BLaER1 (cell line): ENCODE measurements around the gene ZNF420.
A peak's percentile ranks its signal among the peaks of the same experiment; 100 is the strongest.

Experiments used
- H3K27ac ChIP-seq: shearing (Covaris generic); formaldehyde crosslinking; 2 replicates; pipeline ENCODE4 v1.8.1; 2022
- H3K27me3 ChIP-seq: shearing (Covaris generic); formaldehyde crosslinking; 2 replicates; pipeline ENCODE4 v1.8.1; 2022
- H3K36me3 ChIP-seq: shearing (Covaris generic); formaldehyde crosslinking; 2 replicates; pipeline ENCODE4 v1.8.1; 2022
- H3K4me1 ChIP-seq: shearing (Covaris generic); formaldehyde crosslinking; 2 replicates; pipeline ENCODE4 v1.8.1; 2022
- H3K4me2 ChIP-seq: shearing (Covaris generic); formaldehyde crosslinking; 2 replicates; pipeline ENCODE4 v1.8.1; 2022
- H3K4me3 ChIP-seq: shearing (Covaris generic); formaldehyde crosslinking; 2 replicates; pipeline ENCODE4 v1.8.1; 2022
- H3K9ac ChIP-seq: shearing (Covaris generic); formaldehyde crosslinking; 2 replicates; pipeline ENCODE4 v1.8.1; 2022
- H3K9me3 ChIP-seq: shearing (Covaris generic); formaldehyde crosslinking; 2 replicates; pipeline ENCODE4 v1.8.1; 2022
- H4K20me1 ChIP-seq: shearing (Covaris generic); formaldehyde crosslinking; 2 replicates; pipeline ENCODE4 v1.8.1; 2022
- Cebpa-rat ChIP-seq: shearing (Covaris generic); IDR thresholded peaks from 2 replicates; pipeline ENCODE4 v1.8.1; 2022

Gene ZNF420

GRCh38 chr19:37128821-37129177, 50.6 kb downstream of the ZNF420 start:
- H3K4me3 ChIP-seq, result peak overlapping the region; percentile 41; the same call in 1 of the 2 replicates
- H3K27ac ChIP-seq, result no peak overlapping the region
- no peaks in the 10 kb centered on the region for H3K27me3 ChIP-seq
- no peak overlapping the region for H3K4me2 ChIP-seq
- TF ChIP-seq Cebpa-rat, result no peak
- H3K36me3 ChIP-seq, result peaks cover 93% of the 10 kb centered on the region
- no peak overlapping the region for H3K9ac ChIP-seq
- peaks cover 100% of the 10 kb centered on the region for H3K9me3 ChIP-seq
- no peaks in the 10 kb centered on the region for H3K4me1 ChIP-seq
- H4K20me1 ChIP-seq, result no peaks in the 10 kb centered on the region

GRCh38 chr19:37136111-37136510, 57.9 kb downstream of the ZNF420 start:
- Histone ChIP-seq H3K9me3 (peaks cover 100% of the 10 kb centered on the region), H3K4me2 (no peak overlapping the region), H3K36me3 (peaks cover 33% of the 10 kb centered on the region), H4K20me1 (no peaks in the 10 kb centered on the region), H3K27me3 (no peaks in the 10 kb centered on the region), H3K4me1 (no peaks in the 10 kb centered on the region), H3K9ac (no peak overlapping the region), H3K27ac (no peak overlapping the region), H3K4me3 (no peak overlapping the region)
- no peak for TF ChIP-seq Cebpa-rat

DNA sequence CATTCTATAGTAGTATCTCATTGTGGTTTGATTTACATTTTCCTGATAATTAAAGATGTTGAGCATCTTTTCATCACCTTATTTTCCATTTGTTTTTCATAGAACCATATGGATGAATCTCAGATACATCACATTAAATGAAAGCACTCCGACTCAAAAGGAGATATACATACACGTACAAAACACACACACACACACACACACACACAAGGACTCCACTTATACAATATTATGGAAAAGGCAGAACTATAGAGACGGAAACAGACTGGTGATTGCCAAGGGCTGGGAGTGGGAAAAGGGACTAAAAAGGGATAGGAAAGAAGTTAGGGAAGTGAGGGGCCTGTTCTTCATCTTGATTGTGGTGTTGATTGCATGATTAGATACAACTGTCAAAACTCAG, 70.0 kb downstream of the ZNF420 start:
- no peak overlapping the region for H3K4me3 ChIP-seq
- no peak for TF ChIP-seq Cebpa-rat
- H3K9me3 ChIP-seq, result peaks cover 97% of the 10 kb centered on the region
- H3K27me3 ChIP-seq, result no peaks in the 10 kb centered on the region
- H3K9ac ChIP-seq, result no peak overlapping the region
- peaks cover 81% of the 10 kb centered on the region for H3K36me3 ChIP-seq
- H3K4me1 ChIP-seq, result no peaks in the 10 kb centered on the region
- H3K4me2 ChIP-seq, result no peak overlapping the region
- H4K20me1 ChIP-seq, result no peaks in the 10 kb centered on the region
- no peak overlapping the region for H3K27ac ChIP-seq

- H3K4me2 ChIP-seq, result no peak overlapping the region
These were observed 81.9 kb downstream of the ZNF420 start for GRCh38 chr19:37160153-37160552.

DNA sequence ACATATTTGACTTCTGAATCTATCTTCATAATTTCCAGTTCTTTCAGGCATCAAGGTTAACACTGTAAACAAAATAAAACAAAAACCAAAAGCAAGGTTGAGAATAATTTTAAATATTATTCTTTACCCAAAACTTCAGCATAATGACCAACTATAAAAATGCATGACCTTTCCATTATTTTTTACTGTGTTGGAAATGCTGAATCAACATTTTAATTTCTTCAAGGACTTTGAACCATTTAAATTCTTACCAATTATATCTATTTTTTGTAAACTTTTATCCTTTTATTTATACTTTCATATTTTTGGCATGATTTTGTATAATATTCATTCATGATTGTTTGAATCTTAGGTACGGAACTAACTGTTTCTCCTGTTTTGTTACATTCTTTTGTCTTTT, 87.4 kb downstream of the ZNF420 start:
- no peak overlapping the region for H3K4me3 ChIP-seq
- H3K9me3 ChIP-seq, result peaks cover 94% of the 10 kb centered on the region
- peaks cover 96% of the 10 kb centered on the region for H3K36me3 ChIP-seq
- no peaks in the 10 kb centered on the region for H3K27me3 ChIP-seq
- no peaks in the 10 kb centered on the region; the same call in 1 of the 2 replicates for H3K4me1 ChIP-seq
- H3K4me2 ChIP-seq, result no peak overlapping the region
- H3K27ac ChIP-seq, result no peak overlapping the region
- H3K9ac ChIP-seq, result no peak overlapping the region
- TF ChIP-seq Cebpa-rat, result no peak
- no peaks in the 10 kb centered on the region for H4K20me1 ChIP-seq

More at GRCh38 chr19:37160153-37160552, 81.9 kb downstream of the ZNF420 start:
- no peak overlapping the region for H3K27ac ChIP-seq
- H3K36me3 ChIP-seq, result peaks cover 93% of the 10 kb centered on the region
- no peaks in the 10 kb centered on the region for H4K20me1 ChIP-seq
- H3K4me1 ChIP-seq, result no peaks in the 10 kb centered on the region
- H3K27me3 ChIP-seq, result no peaks in the 10 kb centered on the region
- H3K4me3 ChIP-seq, result peak overlapping the region; percentile 27; the same call in 1 of the 2 replicates
- peaks cover 95% of the 10 kb centered on the region for H3K9me3 ChIP-seq
- no peak overlapping the region for H3K9ac ChIP-seq
- no peak for TF ChIP-seq Cebpa-rat

DNA sequence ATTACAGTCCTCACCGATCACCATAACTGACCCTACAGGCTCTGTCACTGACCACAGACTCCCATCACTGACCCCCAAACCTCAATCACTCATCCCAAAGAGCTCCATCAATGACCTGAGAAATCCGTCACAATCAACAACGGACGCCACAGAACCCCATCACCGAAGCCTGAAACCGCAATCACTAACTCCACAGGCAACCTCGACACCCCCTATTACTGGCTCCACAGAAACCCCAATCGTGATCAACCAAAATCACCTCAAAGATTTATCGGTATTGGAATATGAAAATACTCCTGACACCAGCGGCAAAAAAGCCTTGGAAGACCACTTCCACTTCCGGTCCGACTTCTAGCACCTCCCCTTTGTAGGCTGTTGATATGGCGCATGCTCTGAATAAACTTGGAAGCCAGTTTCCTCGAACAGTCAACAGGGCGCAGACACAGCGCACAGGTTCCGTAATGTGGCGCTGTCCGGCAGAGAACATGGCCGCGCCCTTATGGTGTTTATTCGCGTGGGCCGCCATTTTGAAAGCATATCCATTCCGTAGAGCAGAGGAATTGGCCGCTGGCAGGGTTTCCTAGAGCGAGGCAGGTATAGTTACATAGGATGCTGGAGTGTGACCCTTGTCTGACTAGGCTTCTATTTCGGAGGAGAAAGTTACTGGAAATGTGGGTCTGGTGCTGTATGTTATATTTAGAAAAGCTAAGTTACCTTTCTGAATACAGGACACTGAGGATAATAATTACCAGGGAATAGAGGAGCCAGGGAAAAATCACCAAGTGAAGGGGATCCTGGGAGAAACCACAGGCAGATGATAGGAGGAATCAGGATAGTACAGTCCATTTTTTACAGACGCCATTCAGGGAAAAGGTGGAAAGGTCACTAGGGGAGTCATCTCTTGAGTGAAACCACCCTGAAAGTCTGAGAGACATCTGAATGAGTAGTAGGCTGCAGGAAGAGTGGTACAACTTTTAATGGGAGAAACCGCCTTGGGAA, 94.4 kb downstream of the ZNF420 start, which contains the start of gene ZNF585A:
Gene ZNF585A, minus strand, starts transcription at position 328 of the 999 bp plus-strand sequence. CDS start 2,785 bp downstream, outside the sequence.
- H3K4me3 ChIP-seq, result peak within 1 kb of the TSS; percentile 92
- H3K4me1 ChIP-seq, result peaks cover 7% of the 10 kb centered on the region
- peaks cover 30% of the 10 kb centered on the region for H3K36me3 ChIP-seq
- H3K9me3 ChIP-seq, result peaks cover 44% of the 10 kb centered on the region
- H3K4me2 ChIP-seq, result peak within 1 kb of the TSS; percentile 77
- H4K20me1 ChIP-seq, result no peaks in the 10 kb centered on the region
- no peaks in the 10 kb centered on the region for H3K27me3 ChIP-seq
- peak within 1 kb of the TSS; percentile 84 for H3K27ac ChIP-seq
- TF ChIP-seq Cebpa-rat, result no peak
- H3K9ac ChIP-seq, result peak within 1 kb of the TSS; percentile 87
